ENCODE data around the gene GP5. TPM values are rescaled to one million over a fixed set of nuclear protein-coding genes. Genes with fewer than 3 reads are reported as not detected.

The GP5 gene
- under 1 TPM in 2 of 4 donors, not detected in 2; 0.17 to 0.34 TPM for total RNA-seq

- TF ChIP-seq POLR2AphosphoS5 (IDR thresholded peaks at IDR 0.05) (no peak), POLR2A (IDR thresholded peaks at IDR 0.05; ENCODE audit: low read depth) (no peak), EP300 (IDR thresholded peaks at IDR 0.05) (no peak)
- TF ChIP-seq, protein P1, sequence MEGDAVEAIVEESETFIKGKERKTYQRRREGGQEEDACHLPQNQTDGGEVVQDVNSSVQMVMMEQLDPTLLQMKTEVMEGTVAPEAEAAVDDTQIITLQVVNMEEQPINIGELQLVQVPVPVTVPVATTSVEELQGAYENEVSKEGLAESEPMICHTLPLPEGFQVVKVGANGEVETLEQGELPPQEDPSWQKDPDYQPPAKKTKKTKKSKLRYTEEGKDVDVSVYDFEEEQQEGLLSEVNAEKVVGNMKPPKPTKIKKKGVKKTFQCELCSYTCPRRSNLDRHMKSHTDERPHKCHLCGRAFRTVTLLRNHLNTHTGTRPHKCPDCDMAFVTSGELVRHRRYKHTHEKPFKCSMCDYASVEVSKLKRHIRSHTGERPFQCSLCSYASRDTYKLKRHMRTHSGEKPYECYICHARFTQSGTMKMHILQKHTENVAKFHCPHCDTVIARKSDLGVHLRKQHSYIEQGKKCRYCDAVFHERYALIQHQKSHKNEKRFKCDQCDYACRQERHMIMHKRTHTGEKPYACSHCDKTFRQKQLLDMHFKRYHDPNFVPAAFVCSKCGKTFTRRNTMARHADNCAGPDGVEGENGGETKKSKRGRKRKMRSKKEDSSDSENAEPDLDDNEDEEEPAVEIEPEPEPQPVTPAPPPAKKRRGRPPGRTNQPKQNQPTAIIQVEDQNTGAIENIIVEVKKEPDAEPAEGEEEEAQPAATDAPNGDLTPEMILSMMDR (IDR thresholded peaks at IDR 0.05): no peak
- Histone ChIP-seq H3K4me3 (peak within 1 kb of the TSS; percentile 33 to 47 (median 36)), H3K4me1 (peaks cover 9 to 30% (median 26%) of the 10 kb centered on the region in 4 donors), H3K27ac (replicated peaks in 1 of 4) (no peak within 1 kb of the TSS), H3K36me3 (peaks cover 0 to 4% (median 0%) of the 10 kb centered on the region in 4 donors), H3K9me3 (no peaks in the 10 kb centered on the region), H3K27me3 (peaks cover 0 to 42% (median 6%) of the 10 kb centered on the region in 4 donors)
- 63% methylated on average over 2 of the region's 2 CpGs for WGBS
- intact Hi-C loops (cut with DNase I): no loop called here
- no peak for DNase-seq (ENCODE audit: extremely low spot score)
Observed at GRCh38 chr3:194399166-194399565, at the start of gene GP5. Gene GP5 (minus strand): TSS chr3:194399266. CDS start chr3:194398282, 984 bp downstream.

DNA sequence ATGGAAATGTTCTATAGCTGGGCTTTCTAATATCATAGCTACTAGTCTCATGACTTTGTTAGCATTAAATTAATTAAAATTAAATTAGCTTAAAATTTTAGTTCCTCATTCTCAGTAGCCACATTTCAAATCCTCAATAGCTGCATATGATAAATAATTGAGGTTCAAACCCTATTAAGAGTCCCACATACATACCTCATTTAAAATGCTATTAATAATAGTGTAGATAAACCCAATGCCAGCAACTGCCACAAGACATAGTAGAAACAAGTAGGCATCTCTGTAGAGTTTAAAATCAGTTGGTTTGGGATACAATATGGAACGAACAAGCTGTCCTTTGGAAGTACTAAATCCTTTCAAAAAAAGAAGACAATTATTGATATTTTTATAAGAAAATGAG lies 48.6 kb upstream of the GP5 start:
- no peak for DNase-seq (ENCODE audit: extremely low spot score)
- Histone ChIP-seq H3K27me3 (no peaks in the 10 kb centered on the region), H3K4me3 (no peak overlapping the region), H3K9me3 (no peaks in the 10 kb centered on the region), H3K4me1 (no peaks in the 10 kb centered on the region), H3K27ac (replicated peaks in 1 of 4) (no peak overlapping the region), H3K36me3 (peaks cover 39 to 97% (median 68%) of the 10 kb centered on the region in 4 donors)
- intact Hi-C loops (cut with DNase I): no loop called here
- WGBS: 95% methylated on average over 1 of the region's 1 CpG
- no peak for TF ChIP-seq POLR2AphosphoS5 (IDR thresholded peaks at IDR 0.05)
- no peak for TF ChIP-seq EP300 (IDR thresholded peaks at IDR 0.05)
- TF ChIP-seq POLR2A (IDR thresholded peaks at IDR 0.05; ENCODE audit: low read depth): no peak
- TF ChIP-seq, protein P1 (IDR thresholded peaks at IDR 0.05): no peak

DNA sequence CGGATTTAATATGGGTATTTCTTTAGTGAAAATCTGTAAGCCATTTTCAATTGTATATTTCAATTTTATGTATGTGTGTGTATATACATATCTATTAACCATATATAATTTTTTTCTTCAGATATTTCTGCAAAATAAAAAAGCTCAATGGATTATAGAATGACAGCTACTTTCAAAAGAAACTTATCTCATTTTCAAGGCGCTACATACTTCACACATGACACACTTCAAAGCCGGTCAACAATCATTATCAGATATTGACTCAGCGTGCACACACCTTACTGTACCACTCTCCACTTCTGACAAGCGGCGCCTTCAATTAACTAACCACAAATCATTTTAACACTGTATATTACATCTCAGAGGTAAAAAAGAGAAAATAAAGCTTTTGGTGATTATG lies 48.1 kb upstream of the GP5 start:
- peaks cover 39 to 97% (median 64%) of the 10 kb centered on the region in 4 donors for H3K36me3 ChIP-seq
- TF ChIP-seq POLR2A (IDR thresholded peaks at IDR 0.05; ENCODE audit: low read depth): no peak
- TF ChIP-seq, protein P1 (IDR thresholded peaks at IDR 0.05): no peak
- TF ChIP-seq POLR2AphosphoS5 (IDR thresholded peaks at IDR 0.05): no peak
- no peak for TF ChIP-seq EP300 (IDR thresholded peaks at IDR 0.05)
- no peaks in the 10 kb centered on the region for H3K9me3 ChIP-seq
- intact Hi-C loops (cut with DNase I): no loop called here
- H3K4me1 ChIP-seq: no peaks in the 10 kb centered on the region
- H3K27ac ChIP-seq (replicated peaks in 1 of 4): no peak overlapping the region
- no peaks in the 10 kb centered on the region for H3K27me3 ChIP-seq
- WGBS: 91% methylated on average over 6 of the region's 6 CpGs
- no peak for DNase-seq (ENCODE audit: extremely low spot score)
- H3K4me3 ChIP-seq: no peak overlapping the region

DNA sequence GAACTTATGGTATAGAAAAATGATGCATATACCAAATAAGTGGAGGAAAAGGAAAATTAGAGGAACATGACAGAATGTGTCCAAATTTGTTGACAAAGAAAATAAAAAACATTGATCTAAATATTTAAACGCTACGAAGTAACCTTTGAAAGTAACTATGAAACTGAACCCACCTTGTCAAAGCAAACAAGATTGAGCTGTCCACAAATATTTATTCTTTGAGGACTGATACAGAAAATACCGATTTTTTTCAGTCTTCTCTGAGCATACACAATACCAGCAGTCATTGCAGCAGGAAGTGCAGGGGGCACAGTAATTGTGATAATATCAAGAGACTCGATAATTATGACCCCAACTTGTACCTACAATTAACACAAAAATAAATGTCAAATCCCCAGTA lies 47.7 kb upstream of the GP5 start:
- Histone ChIP-seq H3K36me3 (peaks cover 38 to 97% (median 62%) of the 10 kb centered on the region in 4 donors), H3K4me3 (no peak overlapping the region), H3K9me3 (no peaks in the 10 kb centered on the region), H3K27ac (replicated peaks in 1 of 4) (no peak overlapping the region), H3K27me3 (no peaks in the 10 kb centered on the region), H3K4me1 (no peaks in the 10 kb centered on the region)
- intact Hi-C loops (cut with DNase I): no loop called here
- WGBS: 84% methylated on average over 4 of the region's 4 CpGs
- TF ChIP-seq POLR2A (IDR thresholded peaks at IDR 0.05; ENCODE audit: low read depth) (no peak), EP300 (IDR thresholded peaks at IDR 0.05) (no peak), POLR2AphosphoS5 (IDR thresholded peaks at IDR 0.05) (no peak)
- TF ChIP-seq, protein P1 (IDR thresholded peaks at IDR 0.05): no peak
- no peak for DNase-seq (ENCODE audit: extremely low spot score)

GRCh38 chr3:194446172-194446571 lies 47.1 kb upstream of the GP5 start:
- Histone ChIP-seq H3K27me3 (no peaks in the 10 kb centered on the region), H3K4me3 (no peak overlapping the region), H3K4me1 (no peaks in the 10 kb centered on the region), H3K36me3 (peaks cover 32 to 97% (median 58%) of the 10 kb centered on the region in 4 donors), H3K9me3 (no peaks in the 10 kb centered on the region), H3K27ac (replicated peaks in 1 of 4) (no peak overlapping the region)
- intact Hi-C loops (cut with DNase I): no loop called here
- TF ChIP-seq EP300 (IDR thresholded peaks at IDR 0.05) (no peak), POLR2A (IDR thresholded peaks at IDR 0.05; ENCODE audit: low read depth) (no peak), POLR2AphosphoS5 (IDR thresholded peaks at IDR 0.05) (no peak)
- TF ChIP-seq, protein P1 (IDR thresholded peaks at IDR 0.05): no peak
- no peak for DNase-seq (ENCODE audit: extremely low spot score)
- 96% methylated on average over 13 of the region's 13 CpGs for WGBS
